ENCODE results near the gene DNM1L.
A peak's percentile ranks its signal among the peaks of the same experiment; 100 is the strongest.

Gene DNM1L

GRCh38 chr12:32679091-32679919 is at the start of gene DNM1L:
Gene DNM1L, plus strand, starts transcription at chr12:32679301. Its CDS starts 63 bp downstream, at chr12:32679364.
- Histone ChIP-seq H3K27ac (ENCODE audit: low read length) (peak within 1 kb of the TSS; percentile 84), H3K4me2 (ENCODE audit: insufficient read depth, low read length) (peak within 1 kb of the TSS; percentile 76), H2AFZ (ENCODE audit: low read depth, low read length) (peak within 1 kb of the TSS; percentile 87), H3K9me3 (ENCODE audit: insufficient read depth, low read length, severe bottlenecking) (no peaks in the 10 kb centered on the region), H3K9ac (ENCODE audit: low read depth, low read length) (peak within 1 kb of the TSS; percentile 91), H3K79me2 (ENCODE audit: insufficient read depth, low read length) (peaks cover 52% of the 10 kb centered on the region), H3K27me3 (ENCODE audit: insufficient read depth, low read length, poor library complexity) (no peaks in the 10 kb centered on the region), H3K4me1 (ENCODE audit: insufficient read depth, low read length) (peaks cover 25% of the 10 kb centered on the region), H4K20me1 (ENCODE audit: insufficient read depth, low read length) (peaks cover 12% of the 10 kb centered on the region; the same call in 1 of the 2 replicates), H3K4me3 (ENCODE audit: low read depth in 1 of 2, low read length in 2 of 2) (peak within 1 kb of the TSS; percentile 91 to 96), H3K36me3 (ENCODE audit: insufficient read depth, low read length) (peaks cover 10% of the 10 kb centered on the region)
- no peak for TF ChIP-seq EZH2 (IDR thresholded peaks at IDR 0.05; ENCODE audit: borderline replicate concordance, low read depth, low read length, severe bottlenecking)
- TF ChIP-seq, protein P1, sequence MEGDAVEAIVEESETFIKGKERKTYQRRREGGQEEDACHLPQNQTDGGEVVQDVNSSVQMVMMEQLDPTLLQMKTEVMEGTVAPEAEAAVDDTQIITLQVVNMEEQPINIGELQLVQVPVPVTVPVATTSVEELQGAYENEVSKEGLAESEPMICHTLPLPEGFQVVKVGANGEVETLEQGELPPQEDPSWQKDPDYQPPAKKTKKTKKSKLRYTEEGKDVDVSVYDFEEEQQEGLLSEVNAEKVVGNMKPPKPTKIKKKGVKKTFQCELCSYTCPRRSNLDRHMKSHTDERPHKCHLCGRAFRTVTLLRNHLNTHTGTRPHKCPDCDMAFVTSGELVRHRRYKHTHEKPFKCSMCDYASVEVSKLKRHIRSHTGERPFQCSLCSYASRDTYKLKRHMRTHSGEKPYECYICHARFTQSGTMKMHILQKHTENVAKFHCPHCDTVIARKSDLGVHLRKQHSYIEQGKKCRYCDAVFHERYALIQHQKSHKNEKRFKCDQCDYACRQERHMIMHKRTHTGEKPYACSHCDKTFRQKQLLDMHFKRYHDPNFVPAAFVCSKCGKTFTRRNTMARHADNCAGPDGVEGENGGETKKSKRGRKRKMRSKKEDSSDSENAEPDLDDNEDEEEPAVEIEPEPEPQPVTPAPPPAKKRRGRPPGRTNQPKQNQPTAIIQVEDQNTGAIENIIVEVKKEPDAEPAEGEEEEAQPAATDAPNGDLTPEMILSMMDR (IDR thresholded peaks at IDR 0.05; ENCODE audit: borderline replicate concordance, extremely low read depth, low read length, poor library complexity, severe bottlenecking) = no peak
- ATAC-seq (ENCODE audit: insufficient read depth, low read depth) = peak; percentile 96
- peak; percentile 93 for DNase-seq

- no peaks in the 10 kb centered on the region for H3K27me3 ChIP-seq (ENCODE audit: insufficient read depth, low read length, poor library complexity)
- ATAC-seq (ENCODE audit: insufficient read depth, low read depth) (no peak), DNase-seq (no peak)
- no peak overlapping the region for H3K4me2 ChIP-seq (ENCODE audit: insufficient read depth, low read length)
- no peak overlapping the region for H2AFZ ChIP-seq (ENCODE audit: low read depth, low read length)
- no peaks in the 10 kb centered on the region for H3K79me2 ChIP-seq (ENCODE audit: insufficient read depth, low read length)
- no peaks in the 10 kb centered on the region for H3K4me1 ChIP-seq (ENCODE audit: insufficient read depth, low read length)
- H3K27ac ChIP-seq (ENCODE audit: low read length) = no peak overlapping the region
- no peaks in the 10 kb centered on the region for H3K36me3 ChIP-seq (ENCODE audit: insufficient read depth, low read length)
- H4K20me1 ChIP-seq (ENCODE audit: insufficient read depth, low read length) = no peaks in the 10 kb centered on the region
- TF ChIP-seq EZH2 (IDR thresholded peaks at IDR 0.05; ENCODE audit: borderline replicate concordance, low read depth, low read length, severe bottlenecking) = no peak
- TF ChIP-seq, protein P1 (IDR thresholded peaks at IDR 0.05; ENCODE audit: borderline replicate concordance, extremely low read depth, low read length, poor library complexity, severe bottlenecking) = no peak
- no peak overlapping the region for H3K4me3 ChIP-seq (ENCODE audit: low read depth in 1 of 2, low read length in 2 of 2)
- no peaks in the 10 kb centered on the region for H3K9me3 ChIP-seq (ENCODE audit: insufficient read depth, low read length, severe bottlenecking)
- no peak overlapping the region for H3K9ac ChIP-seq (ENCODE audit: low read depth, low read length)
Observed at GRCh38 chr12:32641287-32641901, 37.7 kb upstream of the DNM1L start.

GRCh38 chr12:32644431-32644830 is 34.7 kb upstream of the DNM1L start:
- no peak for ATAC-seq (ENCODE audit: insufficient read depth, low read depth)
- no peak for DNase-seq

More at GRCh38 chr12:32644431-32644830, 34.7 kb upstream of the DNM1L start:
- Histone ChIP-seq H3K9ac (ENCODE audit: low read depth, low read length) (no peak overlapping the region), H3K9me3 (ENCODE audit: insufficient read depth, low read length, severe bottlenecking) (no peaks in the 10 kb centered on the region), H3K36me3 (ENCODE audit: insufficient read depth, low read length) (no peaks in the 10 kb centered on the region), H3K4me1 (ENCODE audit: insufficient read depth, low read length) (no peaks in the 10 kb centered on the region), H3K79me2 (ENCODE audit: insufficient read depth, low read length) (no peaks in the 10 kb centered on the region), H3K27me3 (ENCODE audit: insufficient read depth, low read length, poor library complexity) (no peaks in the 10 kb centered on the region), H3K4me2 (ENCODE audit: insufficient read depth, low read length) (no peak overlapping the region), H2AFZ (ENCODE audit: low read depth, low read length) (no peak overlapping the region), H4K20me1 (ENCODE audit: insufficient read depth, low read length) (no peaks in the 10 kb centered on the region), H3K4me3 (ENCODE audit: low read depth in 1 of 2, low read length in 2 of 2) (no peak overlapping the region), H3K27ac (ENCODE audit: low read length) (no peak overlapping the region)
- no peak for TF ChIP-seq EZH2 (IDR thresholded peaks at IDR 0.05; ENCODE audit: borderline replicate concordance, low read depth, low read length, severe bottlenecking)
- TF ChIP-seq, protein P1 (IDR thresholded peaks at IDR 0.05; ENCODE audit: borderline replicate concordance, extremely low read depth, low read length, poor library complexity, severe bottlenecking) = no peak

Data from DND-41 (cell line).